ENCODE results near the gene GPR78.

- no peak for TF ChIP-seq ATF3 (CRISPR knock-in tag; conservative IDR thresholded peaks at IDR 0.05)
- TF ChIP-seq, protein P1, sequence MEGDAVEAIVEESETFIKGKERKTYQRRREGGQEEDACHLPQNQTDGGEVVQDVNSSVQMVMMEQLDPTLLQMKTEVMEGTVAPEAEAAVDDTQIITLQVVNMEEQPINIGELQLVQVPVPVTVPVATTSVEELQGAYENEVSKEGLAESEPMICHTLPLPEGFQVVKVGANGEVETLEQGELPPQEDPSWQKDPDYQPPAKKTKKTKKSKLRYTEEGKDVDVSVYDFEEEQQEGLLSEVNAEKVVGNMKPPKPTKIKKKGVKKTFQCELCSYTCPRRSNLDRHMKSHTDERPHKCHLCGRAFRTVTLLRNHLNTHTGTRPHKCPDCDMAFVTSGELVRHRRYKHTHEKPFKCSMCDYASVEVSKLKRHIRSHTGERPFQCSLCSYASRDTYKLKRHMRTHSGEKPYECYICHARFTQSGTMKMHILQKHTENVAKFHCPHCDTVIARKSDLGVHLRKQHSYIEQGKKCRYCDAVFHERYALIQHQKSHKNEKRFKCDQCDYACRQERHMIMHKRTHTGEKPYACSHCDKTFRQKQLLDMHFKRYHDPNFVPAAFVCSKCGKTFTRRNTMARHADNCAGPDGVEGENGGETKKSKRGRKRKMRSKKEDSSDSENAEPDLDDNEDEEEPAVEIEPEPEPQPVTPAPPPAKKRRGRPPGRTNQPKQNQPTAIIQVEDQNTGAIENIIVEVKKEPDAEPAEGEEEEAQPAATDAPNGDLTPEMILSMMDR (IDR thresholded peaks at IDR 0.05), result no peak
- TF ChIP-seq ATF6 (CRISPR knock-in tag; IDR thresholded peaks at IDR 0.05), result no peak
These were observed 45.6 kb upstream of the GPR78 start for GRCh38 chr4:8534611-8535010.
